ENCODE data around the gene SERPINB11. TPM values are rescaled to one million over a fixed set of nuclear protein-coding genes. Genes with fewer than 3 reads are reported as not detected.

The SERPINB11 gene
- total RNA-seq, 2 experiments from 2014 or later: not detected

GRCh38 chr18:63689064-63689463 lies 13.7 kb upstream of the SERPINB11 start:
- Mint-ChIP-seq H3K4me3 (no peak overlapping the region), H3K9me3 (no peaks in the 10 kb centered on the region), H3K4me1 (no peaks in the 10 kb centered on the region), H3K27ac (no peak overlapping the region), H3K36me3 (no peaks in the 10 kb centered on the region), H3K27me3 (peaks cover 4% of the 10 kb centered on the region)
- no peak for ATAC-seq (ENCODE audit: low read depth)
- POLR2A ChIA-PET: no interaction called here
- DNase-seq: no peak

- Mint-ChIP-seq H3K27ac (no peak overlapping the region), H3K36me3 (no peaks in the 10 kb centered on the region), H3K9me3 (no peaks in the 10 kb centered on the region), H3K27me3 (peaks cover 2% of the 10 kb centered on the region), H3K4me3 (no peak overlapping the region), H3K4me1 (no peaks in the 10 kb centered on the region)
- DNase-seq: no peak
- no peak for ATAC-seq (ENCODE audit: low read depth)
- POLR2A ChIA-PET: no interaction called here
These were observed 5.6 kb upstream of the SERPINB11 start for GRCh38 chr18:63697097-63697660.

- H3K9me3 Mint-ChIP-seq: no peaks in the 10 kb centered on the region
- ATAC-seq (ENCODE audit: low read depth) (no peak), DNase-seq (no peak)
- no peaks in the 10 kb centered on the region for H3K36me3 Mint-ChIP-seq
- H3K4me1 Mint-ChIP-seq: no peaks in the 10 kb centered on the region
- POLR2A ChIA-PET: no interaction called here
- H3K4me3 Mint-ChIP-seq: no peak overlapping the region
- no peak overlapping the region for H3K27ac Mint-ChIP-seq
- H3K27me3 Mint-ChIP-seq: no peaks in the 10 kb centered on the region
These were observed 2.3 kb upstream of the SERPINB11 start for GRCh38 chr18:63700501-63700900.

- DNase-seq: no peak
- Mint-ChIP-seq H3K4me3 (no peak overlapping the region), H3K9me3 (no peaks in the 10 kb centered on the region), H3K36me3 (no peaks in the 10 kb centered on the region), H3K27ac (no peak overlapping the region), H3K27me3 (no peaks in the 10 kb centered on the region), H3K4me1 (no peaks in the 10 kb centered on the region)
- POLR2A ChIA-PET: no interaction called here
- no peak for ATAC-seq (ENCODE audit: low read depth)
These were observed 808 bp upstream of the SERPINB11 start for GRCh38 chr18:63701952-63702351.

GRCh38 chr18:63705401-63705800 lies 2.6 kb downstream of the SERPINB11 start:
- POLR2A ChIA-PET: no interaction called here
- no peak overlapping the region for H3K27ac Mint-ChIP-seq
- H3K36me3 Mint-ChIP-seq: no peaks in the 10 kb centered on the region
- no peak overlapping the region for H3K4me3 Mint-ChIP-seq
- no peaks in the 10 kb centered on the region for H3K9me3 Mint-ChIP-seq
- no peaks in the 10 kb centered on the region for H3K27me3 Mint-ChIP-seq
- ATAC-seq (ENCODE audit: low read depth) (no peak), DNase-seq (no peak)
- no peaks in the 10 kb centered on the region for H3K4me1 Mint-ChIP-seq

GRCh38 chr18:63707816-63708215 lies 5.1 kb downstream of the SERPINB11 start:
- Mint-ChIP-seq H3K27ac (no peak overlapping the region), H3K9me3 (no peaks in the 10 kb centered on the region), H3K36me3 (no peaks in the 10 kb centered on the region), H3K27me3 (no peaks in the 10 kb centered on the region), H3K4me1 (no peaks in the 10 kb centered on the region), H3K4me3 (no peak overlapping the region)
- no peak for DNase-seq
- ATAC-seq (ENCODE audit: low read depth): no peak
- POLR2A ChIA-PET: no interaction called here

- H3K27me3 Mint-ChIP-seq: no peaks in the 10 kb centered on the region
- H3K4me1 Mint-ChIP-seq: no peaks in the 10 kb centered on the region
- H3K36me3 Mint-ChIP-seq: no peaks in the 10 kb centered on the region
- POLR2A ChIA-PET: no interaction called here
- peaks cover 4% of the 10 kb centered on the region for H3K9me3 Mint-ChIP-seq
- DNase-seq (no peak), ATAC-seq (ENCODE audit: low read depth) (no peak)
- no peak overlapping the region for H3K4me3 Mint-ChIP-seq
- no peak overlapping the region for H3K27ac Mint-ChIP-seq
These were observed 5.9 kb downstream of the SERPINB11 start for GRCh38 chr18:63708650-63709049.

- Mint-ChIP-seq H3K27me3 (no peaks in the 10 kb centered on the region), H3K27ac (no peak overlapping the region), H3K4me1 (no peaks in the 10 kb centered on the region), H3K9me3 (no peaks in the 10 kb centered on the region), H3K4me3 (no peak overlapping the region), H3K36me3 (no peaks in the 10 kb centered on the region)
- POLR2A ChIA-PET: no interaction called here
- no peak for ATAC-seq (ENCODE audit: low read depth)
- DNase-seq: no peak
These were observed 23.1 kb downstream of the SERPINB11 start for GRCh38 chr18:63725682-63726480.

- POLR2A ChIA-PET: no interaction called here
- no peak overlapping the region for H3K4me3 Mint-ChIP-seq
- H3K9me3 Mint-ChIP-seq: no peaks in the 10 kb centered on the region
- no peaks in the 10 kb centered on the region for H3K36me3 Mint-ChIP-seq
- H3K27me3 Mint-ChIP-seq: peaks cover 2% of the 10 kb centered on the region
- H3K4me1 Mint-ChIP-seq: no peaks in the 10 kb centered on the region
- DNase-seq (no peak), ATAC-seq (ENCODE audit: low read depth) (no peak)
- H3K27ac Mint-ChIP-seq: no peak overlapping the region
These were observed 28.0 kb downstream of the SERPINB11 start for GRCh38 chr18:63730773-63731172.

GRCh38 chr18:63731215-63731614 lies 28.5 kb downstream of the SERPINB11 start:
- Mint-ChIP-seq H3K36me3 (no peaks in the 10 kb centered on the region), H3K4me3 (no peak overlapping the region), H3K9me3 (no peaks in the 10 kb centered on the region), H3K27ac (no peak overlapping the region), H3K4me1 (no peaks in the 10 kb centered on the region), H3K27me3 (peaks cover 2% of the 10 kb centered on the region)
- POLR2A ChIA-PET: no interaction called here
- DNase-seq: no peak
- no peak for ATAC-seq (ENCODE audit: low read depth)

GRCh38 chr18:63736876-63737275 lies 34.1 kb downstream of the SERPINB11 start:
- Mint-ChIP-seq H3K4me3 (no peak overlapping the region), H3K4me1 (no peaks in the 10 kb centered on the region), H3K27ac (no peak overlapping the region), H3K9me3 (no peaks in the 10 kb centered on the region), H3K36me3 (no peaks in the 10 kb centered on the region), H3K27me3 (peaks cover 2% of the 10 kb centered on the region)
- POLR2A ChIA-PET: no interaction called here
- no peak for ATAC-seq (ENCODE audit: low read depth)
- DNase-seq: no peak

GRCh38 chr18:63741769-63742168 lies 39.0 kb downstream of the SERPINB11 start:
- Mint-ChIP-seq H3K27ac (no peak overlapping the region), H3K36me3 (no peaks in the 10 kb centered on the region), H3K4me1 (no peaks in the 10 kb centered on the region), H3K4me3 (no peak overlapping the region), H3K9me3 (no peaks in the 10 kb centered on the region), H3K27me3 (peaks cover 2% of the 10 kb centered on the region)
- POLR2A ChIA-PET: no interaction called here
- ATAC-seq (ENCODE audit: low read depth) (no peak), DNase-seq (no peak)

- H3K27me3 Mint-ChIP-seq: peaks cover 2% of the 10 kb centered on the region
- POLR2A ChIA-PET: no interaction called here
- H3K27ac Mint-ChIP-seq: no peak overlapping the region
- no peak overlapping the region for H3K4me3 Mint-ChIP-seq
- ATAC-seq (ENCODE audit: low read depth) (no peak), DNase-seq (no peak)
- peaks cover 3% of the 10 kb centered on the region for H3K9me3 Mint-ChIP-seq
- H3K36me3 Mint-ChIP-seq: no peaks in the 10 kb centered on the region
- H3K4me1 Mint-ChIP-seq: no peaks in the 10 kb centered on the region
These were observed 44.2 kb downstream of the SERPINB11 start for GRCh38 chr18:63747006-63747405.

GRCh38 chr18:63749489-63749888 lies 46.7 kb downstream of the SERPINB11 start:
- Mint-ChIP-seq H3K4me3 (no peak overlapping the region), H3K36me3 (no peaks in the 10 kb centered on the region), H3K9me3 (peaks cover 3% of the 10 kb centered on the region), H3K4me1 (no peaks in the 10 kb centered on the region), H3K27me3 (no peaks in the 10 kb centered on the region), H3K27ac (no peak overlapping the region)
- POLR2A ChIA-PET: no interaction called here
- ATAC-seq (ENCODE audit: low read depth) (no peak), DNase-seq (no peak)

Data from activated naive CD8-positive, alpha-beta T cell treated with anti-CD3 and anti-CD28 coated beads, Interleukin-2, amount 10 ng/mL, durations not matched to agents 7 days and 5 days (primary cell).